COR-L47 (cell line): Measurements from ENCODE around the gene SEC23A.
"Not testable (repeated sequence)": the region's sequence is repeated elsewhere in the genome, so short reads cannot be mapped to it uniquely, and the experiment has no call there.

ENCODE experiments used
- DNase-seq: peaks from one replicate; lab custom pipeline; 2025; lab: John Stamatoyannopoulos, UW

Gene SEC23A

GRCh38 chr14:39102969-39103957, at the start of gene SEC23A:
TSS of gene SEC23A (minus strand) at chr14:39103235. CDS start at chr14:39096118, 7,117 bp downstream.
- DNase-seq = peak; percentile 74

GRCh38 chr14:39145266-39145966, 42.4 kb upstream of the SEC23A start:
- DNase-seq = no peak

GRCh38 chr14:39143226-39143625, 40.2 kb upstream of the SEC23A start:
- not testable (repeated sequence) for DNase-seq

- not testable (repeated sequence) for DNase-seq
Observed at GRCh38 chr14:39141623-39142022, 38.6 kb upstream of the SEC23A start.

GRCh38 chr14:39140170-39140569, 37.1 kb upstream of the SEC23A start:
- DNase-seq = no peak

GRCh38 chr14:39138440-39138839, 35.4 kb upstream of the SEC23A start:
- no peak for DNase-seq

GRCh38 chr14:39137835-39138234, 34.8 kb upstream of the SEC23A start:
- not testable (repeated sequence) for DNase-seq

- DNase-seq = no peak
Observed at GRCh38 chr14:39122330-39123138, 19.5 kb upstream of the SEC23A start.

GRCh38 chr14:39114073-39114838, 11.2 kb upstream of the SEC23A start, which contains the start of gene GEMIN2:
TSS of gene GEMIN2 (plus strand) at chr14:39114323. CDS start at chr14:39114339, 16 bp downstream.
- DNase-seq = peak; percentile 96

GRCh38 chr14:39113685-39114072, 10.6 kb upstream of the SEC23A start:
- DNase-seq = no peak

GRCh38 chr14:39109893-39110715, 7.1 kb upstream of the SEC23A start:
- no peak for DNase-seq

GRCh38 chr14:39108791-39109190, 5.8 kb upstream of the SEC23A start:
- no peak for DNase-seq

- peak; percentile 31 for DNase-seq
Observed at GRCh38 chr14:39107591-39107996, 4.6 kb upstream of the SEC23A start.

- not testable (repeated sequence) for DNase-seq
Observed at GRCh38 chr14:39104078-39104801, 1.2 kb upstream of the SEC23A start.

- no peak for DNase-seq
Observed at GRCh38 chr14:39102265-39102968, 618 bp downstream of the SEC23A start.

GRCh38 chr14:39099748-39100147, 3.3 kb downstream of the SEC23A start:
- no peak for DNase-seq

- DNase-seq = not testable (repeated sequence)
Observed at GRCh38 chr14:39099215-39099614, 3.8 kb downstream of the SEC23A start.

- no peak for DNase-seq
Observed at GRCh38 chr14:39097159-39097558, 5.9 kb downstream of the SEC23A start.

- DNase-seq = no peak
Observed at GRCh38 chr14:39094515-39094914, 8.5 kb downstream of the SEC23A start.
